GM18520 (cell line): ENCODE measurements around the gene GPR146.

Experiments used
- ATAC-seq: cut with Tn5 transposase; IDR thresholded peaks from one replicate; pipeline ENCODE4 v1.9.1; 2021; ENCODE audit not compliant: unreplicated experiment

Gene GPR146

DNA sequence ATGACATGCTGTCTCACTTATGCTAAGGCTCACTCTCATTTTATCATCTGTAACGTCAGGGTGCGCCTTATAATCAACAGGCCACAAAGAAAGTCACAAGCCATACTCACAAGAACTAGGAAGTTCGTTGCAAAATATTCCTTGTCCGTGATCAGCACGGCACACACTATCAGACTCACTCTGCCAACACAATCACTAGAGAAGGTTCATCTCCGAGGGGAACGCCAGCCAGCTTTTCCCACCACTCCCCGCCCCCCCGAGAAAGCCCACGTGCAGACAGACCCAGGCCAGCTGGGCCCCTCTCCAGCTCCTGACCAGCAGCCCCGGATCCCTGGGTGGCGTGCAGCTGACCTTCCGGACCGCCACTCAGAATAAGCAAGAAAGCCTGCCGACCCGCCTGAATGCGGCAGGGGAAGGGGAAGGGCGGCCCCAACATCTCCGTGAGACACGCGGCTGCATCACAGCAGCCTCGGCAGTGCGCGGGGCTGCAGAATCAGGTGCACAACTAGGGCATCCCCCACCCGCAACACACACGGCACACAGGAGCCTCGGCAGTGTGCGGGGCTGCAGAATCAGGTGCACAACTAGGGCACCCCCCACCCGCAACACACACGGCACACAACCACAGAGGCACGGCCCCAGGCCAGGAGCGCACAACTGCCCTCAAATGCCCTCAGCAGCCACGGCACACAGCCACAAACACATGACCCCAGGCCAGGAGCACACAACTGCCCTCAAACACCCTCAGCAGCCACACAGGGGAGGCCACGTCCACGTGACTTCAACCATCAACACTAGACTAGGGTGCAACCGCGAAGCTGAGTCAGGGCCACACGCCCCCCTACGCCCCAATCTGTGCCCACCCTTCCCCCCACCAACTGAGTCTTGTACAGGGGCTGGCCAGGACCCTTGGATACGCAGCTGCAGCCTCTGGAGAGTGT lies 2.5 kb upstream of the GPR146 start:
- ATAC-seq, result no peak

GRCh38 chr7:1042492-1042833 lies 1.9 kb upstream of the GPR146 start:
- no peak for ATAC-seq

- ATAC-seq, result no peak
Measured at GRCh38 chr7:1043552-1044188, 676 bp upstream of the GPR146 start.

DNA sequence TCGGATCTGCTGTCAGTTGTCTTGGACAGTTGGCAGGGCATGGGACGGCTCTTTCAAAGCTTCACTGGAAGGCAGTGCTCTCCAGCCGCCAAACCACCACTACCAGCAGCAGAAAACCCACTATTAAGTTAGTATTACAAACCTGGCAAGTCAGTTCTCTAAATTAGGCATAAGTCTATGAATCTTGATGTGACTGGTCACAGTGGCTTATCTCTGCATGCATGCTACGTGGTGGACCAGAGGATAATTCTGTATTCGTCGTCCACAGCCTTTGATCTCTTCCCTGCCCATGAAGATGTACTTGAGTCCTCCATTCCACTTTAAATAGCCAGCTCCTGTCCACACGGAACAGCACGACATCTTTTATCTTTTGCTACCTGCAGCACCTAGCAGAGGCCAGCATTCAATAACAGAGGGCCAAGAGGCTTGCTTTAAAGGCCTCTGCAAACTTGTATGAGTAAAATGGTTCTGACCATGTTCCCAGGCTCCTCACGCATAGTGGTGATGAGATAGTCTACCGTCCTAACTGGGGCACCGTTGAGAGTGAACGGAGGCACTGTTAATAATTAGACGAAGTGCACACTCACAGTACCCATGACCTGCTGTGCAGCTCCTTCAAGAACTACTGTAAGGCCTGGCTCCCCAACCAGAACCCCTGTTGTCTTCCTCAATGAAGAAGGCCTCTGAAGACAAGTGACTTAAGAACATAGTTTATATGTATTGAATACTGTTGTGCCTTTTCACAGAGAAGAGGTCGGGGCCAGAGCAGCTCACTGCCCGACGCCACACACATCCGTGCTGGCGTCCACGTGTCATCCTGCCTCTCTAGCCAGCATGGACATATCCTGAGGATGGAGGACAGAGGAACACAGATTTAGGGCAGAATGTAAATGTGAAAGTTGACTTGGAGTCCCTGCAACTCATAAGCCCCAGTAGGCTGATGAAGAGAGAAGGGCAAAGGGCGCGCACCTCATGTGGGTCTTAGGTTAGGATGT lies 1.0 kb downstream of the GPR146 start:
- ATAC-seq, result no peak

DNA sequence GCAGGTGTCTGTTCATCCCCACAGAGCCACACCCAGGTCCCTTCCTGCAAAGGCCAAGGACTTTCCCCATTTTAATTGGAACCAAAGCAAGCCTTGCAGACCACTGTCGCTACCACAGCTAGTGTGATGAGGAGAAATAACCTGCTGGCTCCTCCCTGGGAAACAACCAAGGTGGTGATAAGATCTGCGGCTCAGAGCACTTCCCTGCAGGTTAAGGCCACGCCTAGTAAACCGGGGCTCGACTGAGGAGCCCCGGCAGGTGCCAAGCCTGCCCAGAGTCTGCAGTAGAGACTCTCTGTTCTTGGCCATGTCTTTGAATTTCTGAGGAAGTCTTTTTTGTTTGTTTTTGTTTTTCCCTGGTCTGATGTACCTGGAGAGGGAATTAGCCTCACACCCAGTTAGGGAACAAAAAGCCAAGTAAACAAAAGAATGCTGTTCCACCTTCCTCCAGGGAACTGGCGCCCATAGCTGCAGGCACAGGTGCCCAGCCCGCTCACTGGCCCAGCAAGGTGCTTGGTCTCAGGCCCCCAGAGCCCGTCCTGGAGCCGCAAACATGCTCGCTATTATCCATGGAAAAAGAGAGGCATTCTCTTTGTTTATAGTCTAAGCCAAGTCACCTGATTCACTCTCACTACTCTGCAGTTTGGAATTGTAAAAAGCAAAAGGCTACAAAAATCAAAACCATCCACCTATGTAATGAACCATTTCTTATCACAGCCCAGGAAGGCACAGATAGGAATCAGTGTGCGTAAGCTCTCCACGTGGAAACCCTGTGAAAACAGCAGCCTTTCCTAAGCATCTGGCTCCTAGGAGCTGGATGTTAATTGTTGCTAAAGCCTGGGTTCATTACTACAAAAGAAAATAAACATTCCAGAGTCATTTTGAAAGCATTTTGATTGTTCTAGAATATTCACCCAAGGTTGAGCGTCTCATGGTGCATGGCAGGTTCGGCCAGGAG lies 2.7 kb downstream of the GPR146 start:
- ATAC-seq, result no peak

DNA sequence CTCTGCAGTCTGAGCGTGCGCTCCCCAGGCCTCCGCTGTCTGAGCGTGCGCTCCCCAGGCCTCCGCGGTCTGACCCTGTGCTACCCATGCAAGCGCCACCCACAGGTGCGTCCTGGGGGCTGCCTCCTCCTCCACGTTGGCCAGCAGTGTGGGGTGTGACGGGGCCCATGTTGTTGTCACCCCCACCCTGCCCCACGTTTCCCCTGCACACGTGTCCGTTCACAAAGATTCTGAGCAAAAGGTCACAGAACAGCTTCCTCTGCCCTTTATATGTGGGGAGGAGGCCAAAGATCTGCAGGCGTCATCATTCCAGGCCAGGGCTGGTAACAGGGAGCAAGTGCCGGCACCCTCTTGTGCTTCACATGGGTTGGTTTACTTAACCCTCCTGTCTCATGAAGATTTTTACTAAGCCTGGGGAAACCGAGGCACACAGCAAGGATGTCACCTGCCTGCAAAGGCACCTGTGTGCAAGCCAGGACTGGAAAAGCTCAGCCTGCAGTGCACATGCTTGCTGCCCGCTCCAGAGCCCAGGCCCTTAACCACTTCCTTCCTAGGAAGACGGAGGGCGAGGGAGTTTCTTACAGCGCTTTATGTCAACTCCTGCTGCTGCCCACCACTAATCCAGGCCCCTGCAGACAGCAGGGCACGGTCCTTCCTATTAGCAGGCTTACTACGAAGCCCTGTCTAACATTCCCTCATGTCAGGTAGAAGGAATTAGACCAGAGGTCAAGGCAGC lies 4.8 kb downstream of the GPR146 start:
- ATAC-seq, result no peak

DNA sequence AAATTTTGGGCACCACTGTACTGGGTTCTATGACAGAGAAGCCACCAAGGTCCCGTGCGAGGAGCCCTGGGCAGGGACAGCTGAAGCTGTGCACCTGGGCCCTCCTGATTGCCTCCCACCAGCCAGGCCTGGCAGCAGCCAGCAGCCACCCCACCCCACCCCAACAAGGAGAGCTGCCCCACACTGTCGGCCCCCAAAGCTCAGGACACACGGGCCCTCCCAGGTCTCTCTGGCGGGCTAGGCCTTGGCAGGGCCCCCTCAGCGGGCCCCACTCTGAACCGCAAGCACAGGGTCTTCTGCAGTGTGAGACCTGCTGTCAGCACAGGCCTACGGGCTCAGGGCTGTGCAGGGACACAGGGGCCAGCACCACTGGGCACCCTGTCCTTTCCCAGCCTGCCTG lies 5.5 kb downstream of the GPR146 start:
- ATAC-seq, result no peak

DNA sequence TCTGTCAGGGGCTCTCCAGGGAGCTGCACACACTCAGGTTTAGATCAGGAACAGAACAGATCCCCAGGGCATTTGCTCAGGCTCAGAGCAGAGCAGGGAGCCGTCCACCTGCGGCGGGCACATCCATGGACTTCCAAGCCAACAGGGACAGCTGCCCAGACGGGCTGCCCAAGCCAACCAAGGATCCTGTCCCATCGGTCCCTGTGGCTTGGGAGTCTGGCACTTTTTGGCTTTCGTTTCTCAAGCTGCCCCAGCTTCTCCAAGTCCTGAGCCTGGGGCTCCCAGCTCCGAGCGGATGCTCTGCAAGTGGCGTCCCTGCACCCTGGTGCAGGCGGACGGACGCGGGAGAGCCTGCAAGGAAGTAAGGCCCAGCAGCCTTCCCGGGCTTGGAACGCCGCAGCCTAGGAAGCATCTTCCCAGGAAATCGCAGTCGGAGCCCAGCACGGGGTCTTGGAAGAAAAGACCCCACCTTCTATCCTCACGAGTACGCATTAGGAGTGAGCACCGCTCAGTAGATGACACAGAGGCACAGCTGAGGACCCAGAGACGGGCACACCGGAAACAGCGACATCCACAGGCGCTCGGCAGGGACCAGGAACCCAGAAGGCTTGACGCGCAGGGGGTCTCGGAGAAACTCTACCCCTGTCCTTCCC lies 6.0 kb downstream of the GPR146 start:
- no peak for ATAC-seq

DNA sequence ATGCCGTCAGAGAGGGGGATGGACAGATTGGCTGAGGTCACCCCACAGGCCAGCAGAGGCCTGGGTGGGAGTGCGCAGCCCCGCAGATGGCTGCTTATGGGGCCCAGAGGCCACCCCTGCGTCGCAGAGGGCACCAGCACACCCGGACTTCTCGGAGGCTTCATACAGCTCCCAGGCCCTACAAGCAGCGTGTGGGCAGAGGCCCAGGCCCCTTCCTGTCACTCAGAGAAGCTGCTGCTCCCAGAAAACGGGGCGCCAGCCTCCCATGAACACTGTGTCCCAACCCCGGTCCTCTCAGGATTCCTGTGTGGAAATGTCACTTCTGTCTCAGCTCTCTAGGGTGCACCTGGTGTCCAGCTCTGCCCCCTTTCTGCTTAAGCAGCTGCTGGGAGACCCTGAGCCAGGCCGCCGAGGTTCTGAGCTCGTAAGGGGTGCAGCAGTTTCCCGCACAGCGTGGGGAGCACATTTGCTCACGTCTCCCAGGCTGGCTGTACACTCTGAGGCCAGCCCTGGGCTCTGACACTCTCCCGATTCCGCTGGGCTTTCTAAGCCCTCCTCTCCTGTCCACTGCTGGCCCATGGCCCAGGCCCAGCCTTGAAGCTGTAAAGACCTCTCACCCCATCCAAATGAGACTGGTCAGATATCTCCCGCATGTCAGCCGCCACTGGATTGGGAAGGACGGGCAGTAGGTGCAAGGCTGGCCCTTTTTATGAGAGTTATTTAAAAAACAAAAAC lies 6.8 kb downstream of the GPR146 start:
- no peak for ATAC-seq

GRCh38 chr7:1052031-1052818 lies 7.9 kb downstream of the GPR146 start:
- no peak for ATAC-seq

- ATAC-seq, result no peak
Measured at GRCh38 chr7:1053002-1053411, 8.7 kb downstream of the GPR146 start.

- no peak for ATAC-seq
Measured at GRCh38 chr7:1053816-1054370, 9.5 kb downstream of the GPR146 start.

- ATAC-seq, result no peak
Measured at GRCh38 chr7:1054438-1054837, 10.1 kb downstream of the GPR146 start.

DNA sequence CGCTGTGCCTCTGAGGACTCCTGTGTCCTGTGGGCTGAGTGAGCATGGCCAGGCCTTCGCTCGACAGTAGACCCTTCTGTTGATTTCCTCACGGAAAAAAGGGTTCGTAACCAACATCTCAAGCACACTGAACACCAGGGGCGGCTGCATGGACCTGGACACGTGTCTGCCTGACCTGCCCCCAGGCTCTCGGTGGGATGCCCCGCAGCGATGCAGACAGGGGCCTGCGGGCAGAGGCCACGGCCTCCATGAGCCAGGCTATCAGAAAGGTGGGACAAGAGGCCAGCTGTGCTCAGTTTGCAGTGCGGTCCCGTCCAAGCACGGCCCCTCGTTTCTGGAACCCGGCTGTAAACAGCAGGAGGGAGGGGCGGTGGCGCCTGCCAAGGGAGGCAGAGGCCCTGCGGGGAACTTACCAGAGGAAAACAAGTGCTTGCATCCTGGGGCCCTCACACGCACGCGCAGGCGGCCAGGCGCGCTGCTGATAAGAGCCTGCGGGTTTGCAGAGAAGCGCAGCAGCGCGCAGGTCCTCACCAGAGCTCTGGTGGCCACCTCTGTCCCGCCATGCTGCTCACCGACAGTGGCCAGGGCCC lies 10.6 kb downstream of the GPR146 start:
- no peak for ATAC-seq

DNA sequence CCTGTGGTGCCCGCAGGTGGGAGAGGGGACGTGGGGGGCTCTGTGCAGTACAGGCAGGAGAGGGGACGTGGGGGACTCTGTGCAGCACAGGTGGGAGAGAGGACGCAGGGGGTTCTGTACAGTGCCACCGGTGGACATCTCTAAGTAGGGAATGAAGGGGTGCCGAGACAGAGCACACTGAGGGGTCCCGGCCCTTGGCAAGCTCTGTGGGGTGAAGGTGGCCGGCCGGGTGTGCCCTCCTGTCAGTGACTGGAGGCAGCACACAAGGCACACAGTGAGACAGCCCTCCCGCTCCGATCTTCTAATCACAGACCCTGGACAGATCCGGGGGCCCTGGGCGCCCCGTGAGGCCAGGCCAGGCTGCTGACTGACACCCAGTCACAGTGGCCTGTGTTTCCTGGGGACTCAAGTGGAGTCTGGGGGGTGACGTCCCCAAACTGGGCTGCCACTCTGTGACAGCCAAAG lies 11.2 kb downstream of the GPR146 start:
- no peak for ATAC-seq

GRCh38 chr7:1055956-1056784 lies 11.8 kb downstream of the GPR146 start:
- no peak for ATAC-seq
